Right cardiac atrium (tissue), 5 donors: Measurements from ENCODE around the gene BPIFB1. TPM values are rescaled to one million over a fixed set of nuclear protein-coding genes. Genes with fewer than 3 reads are reported as not detected.

Experiments
- ATAC-seq, 2 donors: fragments of 200-7000 bp; cut with Tn5 transposase; one replicate each; pipeline versions ENCODE4 v1.8.0 to v1.9.1; 2020; ENCODE audit warnings: moderate library complexity in 2 of 2, mild to moderate bottlenecking in 1 of 2
- DNase-seq, 3 donors: peaks; one replicate each; pipeline ENCODE4 v3.0.0-alpha.2; 2020
- H3K27ac ChIP-seq: one replicate; pipeline ENCODE4 v1.5.1; 2013; ENCODE audit warnings: mild to moderate bottlenecking, low read length, control low read depth, moderate library complexity
- H3K27me3 ChIP-seq: one replicate; pipeline ENCODE4 v1.6.1; 2013; ENCODE audit not compliant: control insufficient read depth, insufficient read depth
- H3K4me1 ChIP-seq: one replicate; pipeline ENCODE4 v1.6.1; 2013; ENCODE audit warnings: low read length; ENCODE audit not compliant: control insufficient read depth, insufficient read depth
- H3K4me3 ChIP-seq: one replicate; pipeline ENCODE4 v1.5.1; 2013; ENCODE audit warnings: low read length, control low read depth
- H3K9me3 ChIP-seq: one replicate; pipeline ENCODE4 v1.6.1; 2013; ENCODE audit warnings: low read length; ENCODE audit not compliant: control insufficient read depth
- WGBS: extraction: QIAGEN DNeasy Blood & Tissue Kit; methylation state at CpG from one replicate; pipeline ENCODE4 v1.1.7; 2013; 5-methylcytosine and 5-hydroxymethylcytosine counted together
- intact Hi-C, 4 donors: fragments of 100-400 bp; cut with DNase I; formaldehyde crosslinking; loops; one replicate each; pipeline versions ENCODE4 v1.11.0 to v1.14.0; 2022 to 2023
- polyA plus RNA-seq: library from polyadenylated mRNA; stranded (reverse); fragments of 200-250 nt; gene quantifications from one replicate; pipeline ENCODE4 v1.2.3, GENCODE V29; 2013
- total RNA-seq, 4 donors: library from RNA; stranded (reverse); fragmentation: NEBNext Ultra II Directional; extraction: Animal tissue kit (Norgen Biotek cat#: 25700); gene quantifications; one replicate each; pipeline ENCODE4 v1.2.1, GENCODE V29; 2021
- donor health status: healthy with polysubstance abuse.
- donor health status: DM: no; HTN: yes; CAD: no.
- donor health status: DM: no; HTN: no; CAD: no.
- donor health status: DM: no; HTN: yes; CAD: no; lungs with severe emphysema.
- donor health status: DM: yes; HTN: yes; CAD: no.

BPIFB1 gene
- total and polyA plus RNA-seq, 5 donors: not detected

GRCh38 chr20:33273117-33273851 lies 9.7 kb upstream of the BPIFB1 start:
- ATAC-seq (no peak), DNase-seq (no peak)
- no peaks in the 10 kb centered on the region for H3K9me3 ChIP-seq
- intact Hi-C loops: no loop called here
- 54% methylated on average over 13 of the region's 13 CpGs for WGBS
- H3K27ac ChIP-seq: no peak overlapping the region
- no peak overlapping the region for H3K4me3 ChIP-seq
- H3K27me3 ChIP-seq: no peaks in the 10 kb centered on the region
- no peaks in the 10 kb centered on the region for H3K4me1 ChIP-seq

GRCh38 chr20:33275215-33275614 lies 7.8 kb upstream of the BPIFB1 start:
- no peaks in the 10 kb centered on the region for H3K27me3 ChIP-seq
- DNase-seq: no peak

GRCh38 chr20:33275871-33276270 lies 7.1 kb upstream of the BPIFB1 start:
- H3K27ac ChIP-seq: no peak overlapping the region
- no peaks in the 10 kb centered on the region for H3K9me3 ChIP-seq
- no peak overlapping the region for H3K4me3 ChIP-seq
- 53% methylated on average over 3 of the region's 3 CpGs for WGBS
- no peaks in the 10 kb centered on the region for H3K27me3 ChIP-seq
- no peak for DNase-seq
- intact Hi-C loops: no loop called here
- no peak for ATAC-seq
- no peaks in the 10 kb centered on the region for H3K4me1 ChIP-seq

More at GRCh38 chr20:33275215-33275614, 7.8 kb upstream of the BPIFB1 start:
- H3K27ac ChIP-seq: no peak overlapping the region
- WGBS: 65% methylated on average over 8 of the region's 8 CpGs
- intact Hi-C loops: no loop called here
- no peaks in the 10 kb centered on the region for H3K4me1 ChIP-seq
- no peak for ATAC-seq
- H3K9me3 ChIP-seq: no peaks in the 10 kb centered on the region
- no peak overlapping the region for H3K4me3 ChIP-seq

GRCh38 chr20:33276303-33277113 lies 6.5 kb upstream of the BPIFB1 start:
- no peaks in the 10 kb centered on the region for H3K4me1 ChIP-seq
- no peak for DNase-seq
- no peak overlapping the region for H3K4me3 ChIP-seq
- no peak overlapping the region for H3K27ac ChIP-seq
- H3K9me3 ChIP-seq: no peaks in the 10 kb centered on the region
- H3K27me3 ChIP-seq: no peaks in the 10 kb centered on the region
- intact Hi-C loops: no loop called here
- WGBS: 69% methylated on average over 11 of the region's 12 CpGs
- no peak for ATAC-seq

- no peaks in the 10 kb centered on the region for H3K4me1 ChIP-seq
- intact Hi-C loops: no loop called here
- H3K4me3 ChIP-seq: no peak overlapping the region
- DNase-seq (no peak), ATAC-seq (no peak)
- 52% methylated on average over 13 of the region's 13 CpGs for WGBS
- H3K9me3 ChIP-seq: no peaks in the 10 kb centered on the region
- H3K27ac ChIP-seq: no peak overlapping the region
- H3K27me3 ChIP-seq: no peaks in the 10 kb centered on the region
Measured at GRCh38 chr20:33277471-33278441, 5.3 kb upstream of the BPIFB1 start.

GRCh38 chr20:33278700-33279099 lies 4.3 kb upstream of the BPIFB1 start:
- H3K4me3 ChIP-seq: no peak overlapping the region
- no peak for ATAC-seq
- intact Hi-C loops: no loop called here
- no peak for DNase-seq
- H3K27me3 ChIP-seq: no peaks in the 10 kb centered on the region
- WGBS: 81% methylated on average over 3 of the region's 3 CpGs
- no peaks in the 10 kb centered on the region for H3K9me3 ChIP-seq
- no peaks in the 10 kb centered on the region for H3K4me1 ChIP-seq
- no peak overlapping the region for H3K27ac ChIP-seq

- Histone ChIP-seq H3K4me3 (no peak overlapping the region), H3K27ac (no peak overlapping the region), H3K27me3 (no peaks in the 10 kb centered on the region), H3K4me1 (no peaks in the 10 kb centered on the region), H3K9me3 (no peaks in the 10 kb centered on the region)
- DNase-seq (no peak), ATAC-seq (no peak)
- WGBS: 64% methylated on average over 6 of the region's 6 CpGs
- intact Hi-C loops: no loop called here
Measured at GRCh38 chr20:33279261-33279910, 3.6 kb upstream of the BPIFB1 start.

GRCh38 chr20:33280000-33280680 lies 2.9 kb upstream of the BPIFB1 start:
- intact Hi-C loops: no loop called here
- Histone ChIP-seq H3K4me3 (no peak overlapping the region), H3K27me3 (no peaks in the 10 kb centered on the region), H3K9me3 (no peaks in the 10 kb centered on the region), H3K27ac (no peak overlapping the region), H3K4me1 (no peaks in the 10 kb centered on the region)
- DNase-seq (no peak), ATAC-seq (no peak)
- 80% methylated on average over 9 of the region's 9 CpGs for WGBS

GRCh38 chr20:33280775-33281174 lies 2.2 kb upstream of the BPIFB1 start:
- H3K27ac ChIP-seq: no peak overlapping the region
- no peak overlapping the region for H3K4me3 ChIP-seq
- H3K9me3 ChIP-seq: no peaks in the 10 kb centered on the region
- intact Hi-C loops: no loop called here
- WGBS: 95% methylated on average over 7 of the region's 7 CpGs
- H3K4me1 ChIP-seq: no peaks in the 10 kb centered on the region
- no peak for ATAC-seq
- H3K27me3 ChIP-seq: no peaks in the 10 kb centered on the region
- DNase-seq: no peak

GRCh38 chr20:33281550-33282146 lies 1.4 kb upstream of the BPIFB1 start:
- Histone ChIP-seq H3K4me3 (no peak overlapping the region), H3K27me3 (no peaks in the 10 kb centered on the region), H3K9me3 (no peaks in the 10 kb centered on the region), H3K27ac (no peak overlapping the region), H3K4me1 (no peaks in the 10 kb centered on the region)
- intact Hi-C loops: no loop called here
- no peak for ATAC-seq
- DNase-seq: no peak
- 65% methylated on average over 11 of the region's 11 CpGs for WGBS
